Measurements from ENCODE around the gene VPS29.
"Not testable (repeated sequence)": the region's sequence is repeated elsewhere in the genome, so short reads cannot be mapped to it uniquely, and the experiment has no call there.

Gene VPS29

GRCh38 chr12:110545812-110546211, 43.9 kb upstream of the VPS29 start:
- DNase-seq (ENCODE audit: extremely low spot score), result no peak
- TF ChIP-seq CTCF (IDR thresholded peaks at IDR 0.05; ENCODE audit: control extremely low read depth, extremely low read depth, low read depth, missing control alignments), result no peak
- ChIA-PET POLR2A (no interaction called here), CTCF (interaction anchor here (0.7 to 0.8 kb wide), 2 partner anchors 9 to 57 kb away, joined by 3 to 4 read pairs; no protein-coding TSS in a partner anchor)

GRCh38 chr12:110545259-110545658, 43.3 kb upstream of the VPS29 start:
- POLR2A ChIA-PET; DNase-seq (ENCODE audit: extremely low spot score): not testable (repeated sequence)
- CTCF ChIA-PET, result interaction anchor here (0.7 to 3.2 kb wide), 3 partner anchors 9 to 57 kb away, joined by 3 to 13 read pairs (median 4); no protein-coding TSS in a partner anchor

DNA sequence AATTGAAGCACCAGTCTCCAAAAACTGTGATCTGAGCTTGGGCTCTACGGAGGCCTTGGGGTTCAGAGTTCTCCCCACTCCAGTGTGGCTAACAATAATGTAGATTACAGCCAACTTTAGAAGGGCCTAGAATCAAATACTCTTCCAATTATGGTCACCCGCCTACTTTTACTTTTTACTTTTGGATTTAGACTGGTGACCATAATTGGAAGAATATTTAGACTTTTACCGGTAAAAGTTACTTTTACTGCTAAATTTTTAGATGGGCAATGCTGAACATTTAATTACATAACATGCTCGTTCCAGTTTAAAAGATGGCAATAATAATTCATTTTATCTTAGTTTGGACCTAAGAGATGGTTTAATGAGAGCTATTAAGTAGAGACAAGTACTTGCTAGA, 42.1 kb upstream of the VPS29 start:
- CTCF ChIA-PET, result interaction anchor here (0.7 to 3.2 kb wide), 6 partner anchors 8 to 58 kb away, joined by 3 to 13 read pairs (median 6); no protein-coding TSS in a partner anchor
- DNase-seq (ENCODE audit: extremely low spot score), result no peak
- TF ChIP-seq CTCF (IDR thresholded peaks at IDR 0.05; ENCODE audit: control extremely low read depth, extremely low read depth, low read depth, missing control alignments), result no peak
- POLR2A ChIA-PET, result no interaction called here

- no peak for TF ChIP-seq CTCF (IDR thresholded peaks at IDR 0.05; ENCODE audit: control extremely low read depth, extremely low read depth, low read depth, missing control alignments)
- no peak for DNase-seq (ENCODE audit: extremely low spot score)
- POLR2A ChIA-PET, result no interaction called here
- CTCF ChIA-PET, result interaction anchor here (0.7 to 3.2 kb wide), 8 partner anchors 9 to 93 kb away, joined by 3 to 13 read pairs (median 4); partner anchors contain the start of gene ARPC3
Measured at GRCh38 chr12:110543252-110543959, 41.5 kb upstream of the VPS29 start.

- no peak for TF ChIP-seq CTCF (IDR thresholded peaks at IDR 0.05; ENCODE audit: control extremely low read depth, extremely low read depth, low read depth, missing control alignments)
- ChIA-PET CTCF (interaction anchor here (0.8 to 4.3 kb wide), 6 partner anchors 9 to 62 kb away, joined by 3 to 23 read pairs (median 6); no protein-coding TSS in a partner anchor), POLR2A (no interaction called here)
Measured at GRCh38 chr12:110540048-110540447, 38.1 kb upstream of the VPS29 start.

DNA sequence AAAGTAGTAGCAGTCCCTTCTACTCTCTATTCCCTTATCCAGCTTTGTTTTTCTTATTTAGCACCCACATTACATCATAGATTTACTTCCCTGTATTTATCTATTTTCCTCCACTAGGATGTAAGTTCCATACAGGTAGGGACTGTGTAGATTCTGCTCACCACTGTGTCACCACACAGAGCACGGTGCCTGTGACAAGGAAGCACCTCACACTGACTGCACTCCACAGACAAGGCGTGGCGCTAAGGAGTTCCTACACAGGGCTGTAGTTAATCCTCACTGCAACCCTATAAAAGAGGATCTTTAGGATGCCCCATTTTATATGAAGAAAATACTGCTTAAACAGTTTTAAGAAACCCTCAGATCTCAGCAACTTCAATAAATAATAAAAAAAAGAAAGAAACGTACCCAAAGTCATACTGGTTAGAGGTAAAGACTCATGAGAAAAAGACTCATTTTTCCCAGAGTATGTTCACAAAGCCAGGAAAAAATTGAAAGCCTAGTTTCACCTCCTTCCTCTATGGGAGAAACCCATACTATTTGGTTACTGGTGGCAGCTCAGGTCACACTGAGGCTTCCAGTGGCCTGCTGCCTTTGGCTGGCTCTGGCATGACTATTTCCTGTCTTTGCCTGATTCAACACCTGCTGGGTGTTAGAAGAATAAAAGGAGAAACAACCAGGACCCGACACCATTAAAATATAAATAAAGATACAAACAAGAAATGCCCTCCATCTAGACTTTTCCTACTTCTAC, 37.1 kb upstream of the VPS29 start:
- ChIA-PET CTCF (interaction anchor here (1.1 to 4.3 kb wide), 8 partner anchors 8 to 70 kb away, joined by 3 to 23 read pairs (median 6); partner anchors contain the start of gene FAM216A), POLR2A (interaction anchor here (0.7 kb wide), 1 partner anchor 442 kb away, joined by 3 read pairs; no protein-coding TSS in a partner anchor)
- DNase-seq (ENCODE audit: extremely low spot score), result no peak
- no peak for TF ChIP-seq CTCF (IDR thresholded peaks at IDR 0.05; ENCODE audit: control extremely low read depth, extremely low read depth, low read depth, missing control alignments)

More at GRCh38 chr12:110540048-110540447, 38.1 kb upstream of the VPS29 start:
- DNase-seq (ENCODE audit: extremely low spot score), result no peak

All from GM10248 (cell line).